PC-3 (cell line): Measurements from ENCODE around the gene CLDN2.

Experiments used
- EZH2phosphoT487 ChIP-seq: fragments of 300-600 bp; sonication (generic); IDR thresholded peaks from 2 replicates; pipeline ENCODE4 v1.6.1; 2018; ENCODE audit warnings: mild to moderate bottlenecking, antibody characterized with exemption, low read length, borderline replicate concordance
- TF ChIP-seq, protein P1 (sequence below): fragments of 300-600 bp; sonication (generic); conservative IDR thresholded peaks from 2 replicates; pipeline ENCODE4 v1.5.1; 2017; ENCODE audit warnings: antibody characterized with exemption, low read depth, mild to moderate bottlenecking, low read length

DNA sequence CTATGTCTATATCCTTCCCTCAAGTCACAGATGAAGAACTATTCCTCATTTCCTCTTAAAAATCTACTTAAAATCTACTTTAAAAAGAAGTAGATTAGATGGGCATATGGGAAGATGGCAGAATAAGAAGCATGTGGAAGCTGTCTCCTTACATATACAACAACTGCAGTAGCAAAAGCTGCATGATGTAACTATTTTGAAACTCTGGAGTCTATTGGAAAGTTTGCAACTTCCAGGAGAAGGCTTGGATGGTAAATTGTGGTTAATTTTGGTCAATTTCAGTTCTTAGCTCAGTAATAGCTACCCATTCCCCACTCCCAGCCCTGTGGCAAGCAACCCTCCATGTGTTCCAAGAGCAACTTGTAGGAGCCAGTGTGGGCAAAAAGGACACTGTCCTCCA is 42.9 kb downstream of the CLDN2 start:
- TF ChIP-seq, protein P1, sequence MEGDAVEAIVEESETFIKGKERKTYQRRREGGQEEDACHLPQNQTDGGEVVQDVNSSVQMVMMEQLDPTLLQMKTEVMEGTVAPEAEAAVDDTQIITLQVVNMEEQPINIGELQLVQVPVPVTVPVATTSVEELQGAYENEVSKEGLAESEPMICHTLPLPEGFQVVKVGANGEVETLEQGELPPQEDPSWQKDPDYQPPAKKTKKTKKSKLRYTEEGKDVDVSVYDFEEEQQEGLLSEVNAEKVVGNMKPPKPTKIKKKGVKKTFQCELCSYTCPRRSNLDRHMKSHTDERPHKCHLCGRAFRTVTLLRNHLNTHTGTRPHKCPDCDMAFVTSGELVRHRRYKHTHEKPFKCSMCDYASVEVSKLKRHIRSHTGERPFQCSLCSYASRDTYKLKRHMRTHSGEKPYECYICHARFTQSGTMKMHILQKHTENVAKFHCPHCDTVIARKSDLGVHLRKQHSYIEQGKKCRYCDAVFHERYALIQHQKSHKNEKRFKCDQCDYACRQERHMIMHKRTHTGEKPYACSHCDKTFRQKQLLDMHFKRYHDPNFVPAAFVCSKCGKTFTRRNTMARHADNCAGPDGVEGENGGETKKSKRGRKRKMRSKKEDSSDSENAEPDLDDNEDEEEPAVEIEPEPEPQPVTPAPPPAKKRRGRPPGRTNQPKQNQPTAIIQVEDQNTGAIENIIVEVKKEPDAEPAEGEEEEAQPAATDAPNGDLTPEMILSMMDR = no peak
- no peak for TF ChIP-seq EZH2phosphoT487
